ENCODE results near the gene NINL. TPM values are rescaled to one million over a fixed set of nuclear protein-coding genes. Genes with fewer than 3 reads are reported as not detected.
A peak's percentile ranks its signal among the peaks of the same experiment; 100 is the strongest.

The NINL gene
- total and polyA plus RNA-seq, 10 donors = 3.1 to 16.1 (median 8.1) TPM

DNA sequence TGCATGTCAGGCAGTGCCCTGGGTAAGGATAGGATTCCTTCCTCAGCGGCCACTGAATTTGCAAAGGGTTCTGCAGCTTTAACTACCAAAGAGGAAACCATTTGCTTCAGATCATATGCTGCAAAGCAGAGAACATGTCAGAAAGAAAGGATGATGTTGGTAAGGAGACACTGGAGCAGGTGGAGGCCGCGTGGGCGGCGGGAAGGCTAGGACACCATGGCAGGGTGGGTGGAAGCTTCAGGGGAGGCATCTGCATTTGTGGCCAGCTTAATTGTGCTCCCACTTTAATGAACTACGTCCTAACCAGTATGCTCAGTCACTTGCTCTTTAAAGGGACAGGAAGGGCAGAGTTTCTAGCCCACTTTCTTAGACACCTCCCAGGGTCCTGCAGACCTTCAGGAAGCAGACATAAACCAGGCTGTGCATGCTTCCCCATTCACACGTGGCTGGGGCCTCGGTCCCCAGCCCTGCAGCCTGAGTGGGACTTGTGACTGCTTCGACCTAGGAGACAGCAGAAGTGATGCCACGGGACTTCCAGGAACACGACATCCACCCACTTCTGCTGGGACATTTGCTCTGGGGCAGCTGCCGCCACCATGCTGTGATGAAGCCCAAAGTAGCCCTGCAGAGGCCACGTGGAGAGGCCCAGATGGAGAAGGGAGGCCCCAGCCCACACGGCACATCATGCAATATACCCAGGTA is 101.7 kb downstream of the NINL start:
- Histone ChIP-seq H3K27me3 (replicated peaks in 1 of 7) (no peaks in the 10 kb centered on the region), H3K4me3 (no peak overlapping the region), H3K4me1 (peaks cover 4 to 39% (median 26%) of the 10 kb centered on the region in 6 donors), H3K9me3 (no peaks in the 10 kb centered on the region), H3K27ac (peak overlapping the region in 2 of 8 donors; percentile 41 to 50), H3K36me3 (peaks cover 0 to 34% (median 0%) of the 10 kb centered on the region in 6 donors)
- intact Hi-C loops (cut with DNase I; ENCODE audit: low total_unique reads) = no loop called here
- TF ChIP-seq POLR2A (IDR thresholded peaks at IDR 0.05) = no peak
- no peak for TF ChIP-seq POLR2AphosphoS5 (IDR thresholded peaks at IDR 0.05)
- TF ChIP-seq, protein P1, sequence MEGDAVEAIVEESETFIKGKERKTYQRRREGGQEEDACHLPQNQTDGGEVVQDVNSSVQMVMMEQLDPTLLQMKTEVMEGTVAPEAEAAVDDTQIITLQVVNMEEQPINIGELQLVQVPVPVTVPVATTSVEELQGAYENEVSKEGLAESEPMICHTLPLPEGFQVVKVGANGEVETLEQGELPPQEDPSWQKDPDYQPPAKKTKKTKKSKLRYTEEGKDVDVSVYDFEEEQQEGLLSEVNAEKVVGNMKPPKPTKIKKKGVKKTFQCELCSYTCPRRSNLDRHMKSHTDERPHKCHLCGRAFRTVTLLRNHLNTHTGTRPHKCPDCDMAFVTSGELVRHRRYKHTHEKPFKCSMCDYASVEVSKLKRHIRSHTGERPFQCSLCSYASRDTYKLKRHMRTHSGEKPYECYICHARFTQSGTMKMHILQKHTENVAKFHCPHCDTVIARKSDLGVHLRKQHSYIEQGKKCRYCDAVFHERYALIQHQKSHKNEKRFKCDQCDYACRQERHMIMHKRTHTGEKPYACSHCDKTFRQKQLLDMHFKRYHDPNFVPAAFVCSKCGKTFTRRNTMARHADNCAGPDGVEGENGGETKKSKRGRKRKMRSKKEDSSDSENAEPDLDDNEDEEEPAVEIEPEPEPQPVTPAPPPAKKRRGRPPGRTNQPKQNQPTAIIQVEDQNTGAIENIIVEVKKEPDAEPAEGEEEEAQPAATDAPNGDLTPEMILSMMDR (IDR thresholded peaks at IDR 0.05 in 8 of 11, conservative IDR thresholded peaks at IDR 0.05 in 3 of 11) = no peak
- WGBS, 5 donors = 67 to 89% (median 71%) methylated on average over 8 to 14 of the region's 14 CpGs
- no peak for DNase-seq

DNA sequence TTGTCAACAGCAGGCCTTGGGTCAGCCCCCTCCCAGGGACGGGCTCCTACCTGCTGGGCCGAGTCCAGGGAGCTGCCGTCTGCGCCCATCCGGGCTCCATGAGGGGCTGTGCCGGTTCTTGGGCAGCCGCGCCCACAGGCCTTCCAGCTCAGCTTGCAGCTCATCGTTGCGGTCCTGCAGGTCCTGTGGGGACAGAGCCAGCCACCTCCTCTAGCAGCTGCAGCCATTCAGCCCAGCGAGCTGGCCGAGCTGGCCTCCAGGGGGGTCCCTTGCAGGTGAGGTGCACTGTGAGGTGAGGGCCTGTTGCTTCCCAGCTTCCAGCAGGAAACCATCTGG is 103.4 kb downstream of the NINL start:
- TF ChIP-seq POLR2AphosphoS5 (IDR thresholded peaks at IDR 0.05) = no peak
- TF ChIP-seq, protein P1 (IDR thresholded peaks at IDR 0.05 in 8 of 11, conservative IDR thresholded peaks at IDR 0.05 in 3 of 11) = no peak
- TF ChIP-seq POLR2A (IDR thresholded peaks at IDR 0.05) = no peak
- WGBS, 5 donors = 90 to 96% (median 95%) methylated on average over 8 to 12 of the region's 12 CpGs
- no peak overlapping the region for H3K27ac ChIP-seq
- H3K9me3 ChIP-seq = no peaks in the 10 kb centered on the region
- H3K27me3 ChIP-seq (replicated peaks in 1 of 7) = no peaks in the 10 kb centered on the region
- peaks cover 0 to 41% (median 0%) of the 10 kb centered on the region in 6 donors for H3K36me3 ChIP-seq
- peak; percentile 74 for DNase-seq
- no peak overlapping the region for H3K4me3 ChIP-seq
- peaks cover 4 to 35% (median 23%) of the 10 kb centered on the region in 6 donors for H3K4me1 ChIP-seq
- intact Hi-C loops (cut with DNase I; ENCODE audit: low total_unique reads) = no loop called here

DNA sequence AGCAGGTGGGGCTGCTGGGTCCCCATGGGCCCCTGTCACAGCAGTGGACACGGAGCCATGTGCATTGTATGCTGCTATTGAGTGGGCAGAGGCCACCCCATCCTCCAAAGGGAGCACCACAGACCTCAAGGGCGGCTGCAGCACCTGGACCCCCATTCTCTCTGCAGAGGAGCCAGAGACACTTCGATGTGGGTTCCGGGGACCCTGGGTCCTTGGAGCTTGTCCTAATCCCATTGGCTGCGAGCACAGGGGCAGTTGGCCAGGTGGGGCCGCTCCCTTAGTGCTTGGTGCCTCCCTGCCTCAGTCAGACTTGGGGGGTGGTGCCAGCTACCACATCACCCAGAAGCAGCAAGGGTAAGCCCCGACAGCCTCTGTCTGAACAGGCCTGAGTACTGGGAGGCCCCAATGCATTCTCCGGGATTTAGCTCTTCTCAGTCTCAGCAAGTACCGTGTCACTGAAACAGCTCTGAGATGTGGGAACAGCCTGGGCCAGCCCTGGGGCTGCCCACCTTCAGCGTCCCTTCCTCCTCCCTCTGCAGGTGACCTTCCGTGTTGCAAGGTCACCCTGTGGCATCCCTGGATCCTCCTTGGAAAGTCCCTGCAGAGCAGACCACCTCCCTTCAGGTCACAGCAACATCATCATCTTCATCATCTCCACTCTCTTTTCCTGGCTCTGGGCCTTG is 104.0 kb downstream of the NINL start:
- H3K27ac ChIP-seq = no peak overlapping the region
- H3K9me3 ChIP-seq = no peaks in the 10 kb centered on the region
- no peak overlapping the region for H3K4me3 ChIP-seq
- peaks cover 0 to 46% (median 2%) of the 10 kb centered on the region in 6 donors for H3K36me3 ChIP-seq
- no peak for TF ChIP-seq POLR2A (IDR thresholded peaks at IDR 0.05)
- TF ChIP-seq POLR2AphosphoS5 (IDR thresholded peaks at IDR 0.05) = no peak
- DNase-seq = no peak
- peaks cover 4 to 30% (median 19%) of the 10 kb centered on the region in 6 donors for H3K4me1 ChIP-seq
- intact Hi-C loops (cut with DNase I; ENCODE audit: low total_unique reads) = no loop called here
- 87 to 96% (median 90%) methylated on average over 4 to 11 of the region's 11 CpGs for WGBS, 5 donors
- H3K27me3 ChIP-seq (replicated peaks in 1 of 7) = no peaks in the 10 kb centered on the region

DNA sequence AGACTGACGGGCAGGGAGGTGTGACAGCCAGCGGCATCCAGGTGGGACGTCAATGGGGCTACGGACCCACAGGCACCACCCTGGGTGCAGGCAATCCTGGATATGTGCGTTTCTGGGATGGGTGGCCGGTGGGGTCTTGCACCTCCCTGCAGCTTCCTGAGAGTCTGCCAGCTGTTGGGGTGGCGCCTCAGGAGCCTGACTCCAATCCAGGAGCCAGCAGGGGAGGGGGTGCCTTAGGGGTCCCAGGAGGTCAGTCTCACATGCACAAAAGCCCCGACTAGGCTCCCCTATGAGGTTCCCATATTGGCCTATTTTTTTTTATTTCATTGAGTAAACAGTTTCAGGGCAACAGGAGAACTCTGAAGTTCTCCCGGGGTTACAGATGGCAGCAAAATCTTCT is 104.5 kb downstream of the NINL start:
- Histone ChIP-seq H3K4me3 (no peak overlapping the region), H3K27ac (no peak overlapping the region), H3K36me3 (peaks cover 0 to 50% (median 2%) of the 10 kb centered on the region in 6 donors), H3K9me3 (no peaks in the 10 kb centered on the region), H3K4me1 (peaks cover 4 to 24% (median 14%) of the 10 kb centered on the region in 6 donors), H3K27me3 (replicated peaks in 1 of 7) (no peaks in the 10 kb centered on the region)
- DNase-seq = no peak
- 84 to 96% (median 91%) methylated on average over 9 of the region's 9 CpGs for WGBS, 5 donors
- intact Hi-C loops (cut with DNase I; ENCODE audit: low total_unique reads) = no loop called here
- TF ChIP-seq POLR2A (IDR thresholded peaks at IDR 0.05) (no peak), POLR2AphosphoS5 (IDR thresholded peaks at IDR 0.05) (no peak)
- TF ChIP-seq, protein P1 (IDR thresholded peaks at IDR 0.05 in 8 of 11, conservative IDR thresholded peaks at IDR 0.05 in 3 of 11) = no peak

All from spleen (tissue), 11 donors.